Stimulated activated CD4-positive, alpha-beta T cell treated with anti-CD3 and anti-CD28 coated beads, TNF-alpha, amount 100 ng/mL, for 1 hour (primary cell): ENCODE data around the gene ALAS1.
"Not testable (repeated sequence)": the region's sequence is repeated elsewhere in the genome, so short reads cannot be mapped to it uniquely, and the experiment has no call there.

Source experiments
- DNase-seq, 3 donors: peaks; one replicate each; pipeline ENCODE4 v3.0.0-alpha.2; 2020; ENCODE audit warnings: low read depth in 3 of 3, low spot score in 1 of 3

Gene ALAS1

GRCh38 chr3:52197842-52198625 is at the start of gene ALAS1:
TSS of gene ALAS1 (plus strand) at chr3:52198160. CDS start at chr3:52199242, 1,082 bp downstream.
- DNase-seq, result peak; percentile 84 to 96 (median 93)

GRCh38 chr3:52149021-52149420 is 48.9 kb upstream of the ALAS1 start:
- no peak for DNase-seq

GRCh38 chr3:52149726-52150125 is 48.2 kb upstream of the ALAS1 start:
- no peak for DNase-seq

- no peak for DNase-seq
Measured at GRCh38 chr3:52150357-52150756, 47.6 kb upstream of the ALAS1 start.

DNA sequence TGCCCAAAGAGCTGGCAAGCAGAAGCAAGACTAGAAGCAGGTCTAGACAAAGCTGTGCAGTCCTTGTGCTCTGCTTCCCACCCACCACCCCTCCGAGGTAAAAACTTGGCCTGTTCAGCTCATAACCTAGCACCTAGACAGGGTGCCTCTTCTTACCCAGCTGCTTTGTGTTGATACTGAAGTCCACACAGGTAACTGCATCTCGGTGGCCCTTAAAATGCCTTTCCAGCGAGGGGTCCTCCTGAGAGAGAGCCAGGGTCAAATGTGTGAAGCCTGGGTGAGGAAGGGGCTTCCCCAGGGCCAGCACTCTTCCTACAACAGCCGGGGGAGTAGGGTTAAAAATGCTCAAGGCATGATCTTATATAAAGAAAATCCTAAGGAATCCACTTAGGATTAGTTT is 47.1 kb upstream of the ALAS1 start:
- DNase-seq, result no peak

- DNase-seq, result not testable (repeated sequence)
Measured at GRCh38 chr3:52151991-52152390, 46.0 kb upstream of the ALAS1 start.

- no peak for DNase-seq
Measured at GRCh38 chr3:52153389-52154096, 44.4 kb upstream of the ALAS1 start.

DNA sequence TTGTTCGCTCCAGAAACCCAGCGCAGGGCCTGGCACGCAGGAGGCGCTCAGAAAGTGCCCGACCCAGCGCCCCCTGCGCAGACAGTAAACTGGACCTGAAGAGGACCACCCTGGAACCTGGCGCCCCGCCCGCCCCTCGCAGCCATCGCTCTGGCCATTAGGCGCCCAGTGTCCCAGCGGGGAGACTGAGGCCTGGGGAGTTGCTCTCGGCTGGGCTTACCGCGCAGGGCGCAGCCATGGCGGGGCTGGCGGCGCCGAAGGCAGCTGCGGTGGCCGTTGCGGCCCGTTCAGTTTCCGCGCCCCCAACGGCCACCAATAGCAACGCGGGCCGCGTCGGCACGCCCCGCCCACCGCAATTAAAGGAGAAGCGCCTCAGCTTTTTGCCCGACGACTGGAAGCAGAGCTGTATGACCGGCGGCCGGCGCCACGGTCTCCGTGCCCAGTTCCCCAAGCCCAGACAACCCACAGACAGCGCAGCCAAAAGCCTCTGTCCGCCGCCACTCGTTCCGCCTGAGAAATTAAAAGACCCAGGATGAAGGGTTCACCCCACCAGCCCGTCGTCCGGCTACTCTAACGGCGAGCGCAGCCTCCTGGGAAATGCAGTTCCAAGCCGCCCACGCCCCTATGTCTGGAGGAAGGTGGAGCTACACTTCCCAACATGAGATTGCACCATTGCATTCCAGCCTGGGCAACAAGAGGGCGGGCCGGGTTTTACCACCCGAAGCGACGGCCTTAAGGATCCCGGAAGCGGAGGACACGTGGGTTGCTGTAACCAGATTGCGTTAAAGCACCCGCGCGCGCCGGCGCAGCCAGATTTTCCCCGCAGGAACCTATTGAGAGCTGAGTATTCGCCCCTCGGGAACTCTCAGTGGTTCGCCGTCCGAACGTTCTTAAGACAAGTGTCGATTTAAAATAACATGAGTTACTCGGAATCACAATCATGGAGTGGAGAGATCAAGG is 43.5 kb upstream of the ALAS1 start, which contains the start of gene POC1A:
Gene POC1A (minus strand): TSS at position 289 of the 960 bp plus-strand sequence. CDS start 51 bp downstream, at position 238.
- DNase-seq, result peak; percentile 52 to 76 (median 62)

- DNase-seq, result no peak
Measured at GRCh38 chr3:52155912-52156311, 42.0 kb upstream of the ALAS1 start.

GRCh38 chr3:52159503-52159902 is 38.5 kb upstream of the ALAS1 start:
- no peak for DNase-seq

DNA sequence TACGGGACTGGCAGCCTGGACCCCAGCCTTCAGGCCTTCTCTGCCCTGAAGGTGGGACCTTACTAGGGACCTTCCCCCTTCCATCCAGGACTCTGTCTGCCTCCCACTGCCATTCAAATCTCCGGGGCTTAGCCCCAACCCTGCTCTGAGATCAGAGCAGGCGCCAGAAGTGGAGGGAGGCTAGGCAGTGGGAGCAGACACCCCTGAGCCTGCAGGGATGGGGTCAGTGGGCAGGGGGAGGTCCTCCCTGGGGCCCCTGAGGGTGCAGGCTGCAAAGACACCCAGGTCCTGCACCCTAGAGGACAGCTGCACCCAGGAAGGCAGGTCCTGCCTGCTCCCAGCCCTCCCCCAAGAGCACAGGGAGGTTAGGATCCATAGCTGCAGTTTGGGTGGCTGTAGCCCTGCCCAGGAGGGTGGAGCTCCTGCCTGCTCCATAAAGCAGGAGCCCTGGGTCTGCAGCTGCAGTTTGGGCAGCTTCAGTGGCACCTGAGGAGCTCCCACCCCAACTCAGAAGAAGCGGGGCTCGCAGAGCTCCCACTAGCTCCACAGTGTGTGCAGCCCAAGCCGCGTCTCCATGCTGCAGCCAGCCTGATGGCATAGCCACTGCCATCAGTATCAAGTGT is 35.6 kb upstream of the ALAS1 start:
- no peak for DNase-seq

GRCh38 chr3:52167240-52167639 is 30.7 kb upstream of the ALAS1 start:
- no peak for DNase-seq

GRCh38 chr3:52170217-52170616 is 27.7 kb upstream of the ALAS1 start:
- not testable (repeated sequence) for DNase-seq

DNA sequence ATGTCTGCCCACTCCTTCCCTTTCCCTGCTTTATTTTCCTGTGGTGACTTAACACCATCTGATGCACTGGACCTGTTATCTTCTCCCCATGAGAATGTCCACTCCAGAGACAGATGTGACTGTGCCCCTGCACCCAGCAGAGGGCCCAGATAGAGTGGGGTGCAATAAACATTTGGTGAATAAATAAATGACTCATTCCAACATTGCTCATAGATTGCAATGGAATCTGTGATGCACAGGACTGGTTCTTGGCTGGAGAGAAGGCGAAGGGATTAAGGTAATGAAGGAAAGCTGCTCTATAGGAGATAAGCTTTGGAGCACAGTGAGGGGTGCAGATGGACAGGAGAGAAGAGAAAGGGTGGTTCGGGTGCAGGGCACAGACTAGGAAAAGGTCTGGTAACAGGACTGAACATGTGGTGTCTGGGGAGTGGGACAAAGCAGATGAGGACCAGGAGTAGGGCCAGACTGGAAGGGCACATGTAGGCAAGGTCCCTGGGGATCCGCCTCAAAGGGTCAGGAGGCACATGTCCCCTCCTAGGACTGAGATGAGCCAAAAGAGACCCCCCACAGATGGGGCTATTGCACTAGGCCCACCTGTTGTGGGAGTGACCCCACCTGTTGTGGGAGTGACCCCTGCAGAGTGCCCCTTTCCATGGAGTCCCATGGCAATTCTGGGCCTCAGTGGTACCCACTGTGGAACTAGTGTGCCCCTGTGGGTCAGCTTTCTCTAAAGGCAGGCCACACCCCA is 26.3 kb upstream of the ALAS1 start:
- no peak for DNase-seq

GRCh38 chr3:52172262-52172757 is 25.6 kb upstream of the ALAS1 start:
- DNase-seq, result no peak

DNA sequence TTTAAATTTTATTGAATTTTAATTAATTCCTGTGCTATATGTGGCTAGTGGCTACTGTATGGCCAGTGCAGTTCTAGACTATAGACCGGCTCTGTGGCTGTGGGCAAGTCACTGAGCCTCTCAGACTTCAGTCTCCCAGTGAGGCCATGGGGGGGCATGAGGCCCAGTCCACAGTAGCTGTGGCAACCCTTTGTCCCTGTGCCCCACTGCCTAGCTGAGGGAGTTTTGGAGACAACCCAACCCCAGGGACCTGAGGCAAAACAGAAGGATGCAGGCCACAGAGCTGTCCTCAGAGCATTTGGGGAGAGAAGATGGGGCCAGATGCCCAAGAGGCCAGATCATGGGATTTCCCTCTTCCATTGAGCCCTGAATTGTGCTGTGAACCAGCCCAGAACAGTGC is 24.9 kb upstream of the ALAS1 start:
- no peak for DNase-seq

GRCh38 chr3:52174896-52175295 is 23.1 kb upstream of the ALAS1 start:
- no peak for DNase-seq

- no peak for DNase-seq
Measured at GRCh38 chr3:52175416-52176179, 22.4 kb upstream of the ALAS1 start.

DNA sequence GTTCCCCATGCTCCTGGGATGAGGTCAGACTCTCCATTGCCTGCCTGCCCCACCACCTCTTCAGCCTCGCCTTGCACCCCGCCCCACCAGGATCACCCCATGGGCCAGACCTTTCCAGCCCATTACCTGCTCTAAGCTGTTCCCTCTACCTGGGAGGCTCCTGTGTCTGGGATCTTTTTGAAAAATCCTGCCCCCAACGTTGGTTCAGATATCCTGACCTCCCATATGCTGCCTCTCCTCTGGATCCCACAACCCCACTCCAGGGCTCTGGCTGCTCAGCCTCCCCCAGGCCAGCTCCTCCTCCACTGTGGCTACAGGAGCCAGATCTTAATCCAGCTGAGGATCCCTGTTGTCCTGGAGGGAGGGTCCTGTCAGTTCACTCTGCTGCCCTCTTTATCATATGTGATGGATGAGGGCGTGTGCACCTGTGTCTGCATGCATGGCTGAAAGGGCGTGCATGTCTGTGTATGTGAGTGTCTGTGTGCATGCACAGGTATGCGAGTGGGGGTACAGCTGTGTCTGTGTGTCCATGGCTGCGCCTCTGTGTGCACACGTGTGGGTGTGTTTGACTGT is 21.7 kb upstream of the ALAS1 start:
- DNase-seq, result no peak
